KMS-11 (cell line): ENCODE data around the gene DSG4.

Source experiments
- H2AFZ ChIP-seq: fragments of 200-600 bp; sonication (generic); 2 replicates; pipeline ENCODE4 v1.6.1; 2016; ENCODE audit warnings: antibody characterized with exemption, mixed run types, low read depth
- H3K27ac ChIP-seq: fragments of 200-600 bp; sonication (generic); 2 replicates; pipeline ENCODE4 v1.6.1; 2016; ENCODE audit warnings: mild to moderate bottlenecking, mixed run types
- H3K27me3 ChIP-seq: fragments of 200-600 bp; sonication (generic); 2 replicates; pipeline ENCODE4 v1.6.1; 2017; ENCODE audit warnings: mild to moderate bottlenecking, low read depth, mixed run types, moderate library complexity; ENCODE audit not compliant: insufficient read depth
- H3K36me3 ChIP-seq: fragments of 200-600 bp; sonication (generic); 2 replicates; pipeline ENCODE4 v1.6.1; 2017; ENCODE audit warnings: mild to moderate bottlenecking, mixed run types; ENCODE audit not compliant: insufficient read depth
- H3K4me1 ChIP-seq: fragments of 200-600 bp; sonication (generic); 2 replicates; pipeline ENCODE4 v1.6.1; 2016; ENCODE audit warnings: mild to moderate bottlenecking, low read depth, mixed run types; ENCODE audit not compliant: poor library complexity, severe bottlenecking
- H3K4me2 ChIP-seq: fragments of 200-600 bp; sonication (generic); 2 replicates; pipeline ENCODE4 v1.7.0; 2016; ENCODE audit warnings: mild to moderate bottlenecking, mixed run types
- H3K4me3 ChIP-seq: fragments of 200-600 bp; sonication (generic); IDR thresholded peaks from 2 replicates; pipeline ENCODE4 v1.6.1; 2017; ENCODE audit warnings: low read depth, low read length, mixed read lengths; ENCODE audit not compliant: insufficient read depth
- H3K79me2 ChIP-seq: fragments of 200-600 bp; sonication (generic); 2 replicates; pipeline ENCODE4 v1.6.1; 2016; ENCODE audit warnings: low read depth, mixed run types; ENCODE audit not compliant: insufficient read depth
- H3K9ac ChIP-seq: fragments of 200-600 bp; sonication (generic); 2 replicates; pipeline ENCODE4 v1.6.1; 2016; ENCODE audit warnings: mild to moderate bottlenecking, mixed run types
- H4K20me1 ChIP-seq: fragments of 200-600 bp; sonication (generic); 2 replicates; pipeline ENCODE4 v1.6.1; 2016; ENCODE audit warnings: mild to moderate bottlenecking, mixed run types; ENCODE audit not compliant: insufficient read depth
- TF ChIP-seq, protein P1 (sequence below): fragments of 200-600 bp; sonication (generic); conservative IDR thresholded peaks from 2 replicates; pipeline ENCODE4 v1.6.1; 2017; ENCODE audit warnings: low read depth, mild to moderate bottlenecking, antibody characterized with exemption, low read length, moderate library complexity, mixed read lengths

The DSG4 gene

DNA sequence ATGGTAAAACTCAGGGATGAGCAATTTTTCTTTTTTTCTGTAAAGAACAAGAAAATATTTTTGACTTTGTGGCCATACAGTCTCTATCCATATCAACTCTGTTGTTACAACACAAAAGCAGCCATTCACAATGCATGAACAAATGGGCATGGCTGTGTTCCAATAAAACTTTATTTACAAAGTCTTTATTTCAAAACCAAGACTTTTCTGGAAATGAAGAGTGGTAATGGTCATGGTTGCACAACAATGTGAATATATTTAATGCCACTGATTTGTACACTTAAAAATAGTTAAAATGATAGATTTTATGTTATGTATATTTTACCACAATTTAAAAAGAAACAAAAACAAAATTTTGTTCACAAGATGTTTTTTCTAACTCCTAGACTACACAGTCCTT is 69.3 kb downstream of the DSG4 start:
- no peaks in the 10 kb centered on the region for H3K79me2 ChIP-seq
- no peaks in the 10 kb centered on the region for H4K20me1 ChIP-seq
- no peak overlapping the region for H3K4me2 ChIP-seq
- TF ChIP-seq, protein P1, sequence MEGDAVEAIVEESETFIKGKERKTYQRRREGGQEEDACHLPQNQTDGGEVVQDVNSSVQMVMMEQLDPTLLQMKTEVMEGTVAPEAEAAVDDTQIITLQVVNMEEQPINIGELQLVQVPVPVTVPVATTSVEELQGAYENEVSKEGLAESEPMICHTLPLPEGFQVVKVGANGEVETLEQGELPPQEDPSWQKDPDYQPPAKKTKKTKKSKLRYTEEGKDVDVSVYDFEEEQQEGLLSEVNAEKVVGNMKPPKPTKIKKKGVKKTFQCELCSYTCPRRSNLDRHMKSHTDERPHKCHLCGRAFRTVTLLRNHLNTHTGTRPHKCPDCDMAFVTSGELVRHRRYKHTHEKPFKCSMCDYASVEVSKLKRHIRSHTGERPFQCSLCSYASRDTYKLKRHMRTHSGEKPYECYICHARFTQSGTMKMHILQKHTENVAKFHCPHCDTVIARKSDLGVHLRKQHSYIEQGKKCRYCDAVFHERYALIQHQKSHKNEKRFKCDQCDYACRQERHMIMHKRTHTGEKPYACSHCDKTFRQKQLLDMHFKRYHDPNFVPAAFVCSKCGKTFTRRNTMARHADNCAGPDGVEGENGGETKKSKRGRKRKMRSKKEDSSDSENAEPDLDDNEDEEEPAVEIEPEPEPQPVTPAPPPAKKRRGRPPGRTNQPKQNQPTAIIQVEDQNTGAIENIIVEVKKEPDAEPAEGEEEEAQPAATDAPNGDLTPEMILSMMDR, result no peak
- no peak overlapping the region for H2AFZ ChIP-seq
- no peaks in the 10 kb centered on the region for H3K4me1 ChIP-seq
- H3K27me3 ChIP-seq, result no peaks in the 10 kb centered on the region
- H3K9ac ChIP-seq, result no peak overlapping the region
- H3K4me3 ChIP-seq, result no peak overlapping the region
- no peaks in the 10 kb centered on the region for H3K36me3 ChIP-seq
- H3K27ac ChIP-seq, result no peak overlapping the region

DNA sequence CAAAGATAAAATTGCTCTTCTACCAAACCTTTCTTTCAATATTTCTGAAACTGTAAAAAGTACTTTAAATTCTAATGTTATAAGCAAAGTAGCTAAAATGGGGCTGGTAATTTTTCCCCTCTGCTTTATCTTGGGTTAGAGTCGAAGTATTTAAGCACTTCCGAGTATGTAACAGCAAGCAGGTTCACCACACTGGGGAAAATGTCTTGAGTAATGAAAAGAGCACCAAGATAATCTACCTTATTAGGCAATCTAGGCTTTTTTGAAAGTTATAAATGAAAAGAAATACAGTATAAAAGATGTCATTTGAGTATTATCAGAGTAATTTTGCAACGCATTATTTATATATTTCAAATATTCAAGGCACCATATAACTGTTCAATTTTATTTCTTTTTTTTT is 70.3 kb downstream of the DSG4 start:
- Histone ChIP-seq H3K9ac (no peak overlapping the region), H3K27ac (no peak overlapping the region), H3K79me2 (no peaks in the 10 kb centered on the region)

DNA sequence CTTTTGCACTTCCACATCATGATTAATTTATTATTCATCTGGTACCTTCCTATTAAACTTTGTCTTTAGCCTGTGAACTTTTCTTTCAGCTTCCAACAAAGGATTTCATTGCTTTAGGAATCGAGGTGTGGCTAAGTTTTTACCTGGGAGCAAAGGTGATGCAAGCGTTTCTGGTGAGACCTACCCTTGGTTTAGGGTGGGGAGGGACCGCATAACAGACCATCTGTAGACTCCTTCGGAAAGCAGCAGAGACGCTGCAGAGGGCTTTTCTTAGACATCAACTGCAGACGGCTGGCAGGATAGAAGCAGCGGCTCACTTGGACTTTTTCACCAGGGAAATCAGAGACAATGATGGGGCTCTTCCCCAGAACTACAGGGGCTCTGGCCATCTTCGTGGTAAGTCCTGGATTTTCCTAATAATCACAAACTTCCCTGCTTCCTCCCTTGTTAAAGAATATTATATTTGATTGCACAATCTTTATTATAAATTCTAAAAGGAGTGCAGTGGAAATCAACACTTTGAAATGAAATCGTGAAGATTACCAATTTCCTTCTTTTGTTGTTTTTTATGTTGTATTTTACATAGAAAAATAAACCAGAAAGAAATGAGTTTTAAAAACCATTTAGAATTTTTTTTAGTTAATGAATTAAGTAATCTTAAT is 71.1 kb downstream of the DSG4 start, which contains the start of gene DSG3:
Gene DSG3, plus strand, starts transcription at position 212 of the 662 bp plus-strand sequence. Its CDS starts 137 bp downstream, at position 349.
- no peaks in the 10 kb centered on the region for H4K20me1 ChIP-seq
- H3K4me1 ChIP-seq, result no peaks in the 10 kb centered on the region
- H3K27ac ChIP-seq, result no peak within 1 kb of the TSS
- H3K36me3 ChIP-seq, result no peaks in the 10 kb centered on the region
- H2AFZ ChIP-seq, result no peak within 1 kb of the TSS
- no peak within 1 kb of the TSS for H3K4me3 ChIP-seq
- H3K27me3 ChIP-seq, result no peaks in the 10 kb centered on the region
- H3K4me2 ChIP-seq, result no peak within 1 kb of the TSS
- H3K79me2 ChIP-seq, result no peaks in the 10 kb centered on the region
- no peak within 1 kb of the TSS for H3K9ac ChIP-seq
- TF ChIP-seq, protein P1, result no peak

More for the DNA sequence above, 70.3 kb downstream of the DSG4 start:
- TF ChIP-seq, protein P1, result no peak
- H4K20me1 ChIP-seq, result no peaks in the 10 kb centered on the region
- no peaks in the 10 kb centered on the region for H3K27me3 ChIP-seq
- H3K4me2 ChIP-seq, result no peak overlapping the region
- H3K36me3 ChIP-seq, result no peaks in the 10 kb centered on the region
- H3K4me1 ChIP-seq, result no peaks in the 10 kb centered on the region
- no peak overlapping the region for H3K4me3 ChIP-seq
- no peak overlapping the region for H2AFZ ChIP-seq

DNA sequence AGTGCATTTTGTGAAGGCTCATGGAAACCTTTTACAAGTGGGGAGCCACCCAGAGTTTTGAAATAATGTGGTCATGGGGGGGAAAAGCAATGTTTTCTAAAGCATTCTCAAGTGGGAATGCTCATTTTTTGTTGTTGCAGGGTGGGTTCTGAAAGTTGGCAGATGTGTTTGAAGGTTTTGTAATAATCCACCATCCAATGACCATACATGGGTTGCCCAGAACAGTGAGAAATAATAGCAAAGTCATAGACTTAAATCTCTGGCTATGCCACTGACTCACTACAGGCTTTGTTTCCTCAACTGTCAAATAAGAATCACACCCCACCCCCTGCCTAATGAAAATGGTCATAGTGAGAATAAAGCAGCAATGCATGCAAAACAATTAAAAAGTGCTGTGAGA is 73.8 kb downstream of the DSG4 start:
- no peak overlapping the region for H3K4me2 ChIP-seq
- no peaks in the 10 kb centered on the region for H3K36me3 ChIP-seq
- no peaks in the 10 kb centered on the region for H3K79me2 ChIP-seq
- H2AFZ ChIP-seq, result no peak overlapping the region
- no peak overlapping the region for H3K4me3 ChIP-seq
- no peaks in the 10 kb centered on the region for H3K27me3 ChIP-seq
- H3K27ac ChIP-seq, result no peak overlapping the region
- TF ChIP-seq, protein P1, result no peak
- no peaks in the 10 kb centered on the region for H4K20me1 ChIP-seq
- H3K4me1 ChIP-seq, result no peaks in the 10 kb centered on the region
- no peak overlapping the region for H3K9ac ChIP-seq
